Urinary bladder (tissue), 4 donors: ENCODE data around the gene FNDC3B. TPM values are rescaled to one million over a fixed set of nuclear protein-coding genes. Genes with fewer than 3 reads are reported as not detected.

Source experiments
- DNase-seq: peaks from one replicate; pipeline ENCODE4 v3.0.0-alpha.2; 2015; ENCODE audit errors: extremely low spot score
- H3K27ac ChIP-seq: one replicate; pipeline ENCODE4 v1.5.1; 2013; ENCODE audit warnings: low read depth, mild to moderate bottlenecking, moderate library complexity
- H3K36me3 ChIP-seq: one replicate; pipeline ENCODE4 v1.6.1; 2013; ENCODE audit warnings: mild to moderate bottlenecking, moderate library complexity; ENCODE audit not compliant: insufficient read depth
- H3K4me1 ChIP-seq: one replicate; pipeline ENCODE4 v1.6.1; 2013; ENCODE audit warnings: mild to moderate bottlenecking, moderate library complexity; ENCODE audit not compliant: insufficient read depth
- H3K4me3 ChIP-seq: one replicate; pipeline ENCODE4 v1.5.1; 2013; ENCODE audit warnings: low read depth, low read length
- WGBS: extraction: QIAGEN DNeasy Blood & Tissue Kit; methylation state at CpG from one replicate; pipeline ENCODE4 v1.1.7; 2013; 5-methylcytosine and 5-hydroxymethylcytosine counted together
- polyA plus RNA-seq: library from polyadenylated mRNA; stranded (reverse); fragments of 200-250 nt; gene quantifications from one replicate; pipeline ENCODE4 v1.2.3, GENCODE V29; 2013
- total RNA-seq: library from RNA; depleted of rRNA; stranded (reverse); fragments of >200 nt; gene quantifications from one replicate; pipeline ENCODE4 v1.2.3, GENCODE V29; 2014
- donor health status: healthy with polysubstance abuse.
- donor health status: healthy.

Gene FNDC3B
- total and polyA plus RNA-seq, 2 donors = 22.0 to 228 TPM

DNA sequence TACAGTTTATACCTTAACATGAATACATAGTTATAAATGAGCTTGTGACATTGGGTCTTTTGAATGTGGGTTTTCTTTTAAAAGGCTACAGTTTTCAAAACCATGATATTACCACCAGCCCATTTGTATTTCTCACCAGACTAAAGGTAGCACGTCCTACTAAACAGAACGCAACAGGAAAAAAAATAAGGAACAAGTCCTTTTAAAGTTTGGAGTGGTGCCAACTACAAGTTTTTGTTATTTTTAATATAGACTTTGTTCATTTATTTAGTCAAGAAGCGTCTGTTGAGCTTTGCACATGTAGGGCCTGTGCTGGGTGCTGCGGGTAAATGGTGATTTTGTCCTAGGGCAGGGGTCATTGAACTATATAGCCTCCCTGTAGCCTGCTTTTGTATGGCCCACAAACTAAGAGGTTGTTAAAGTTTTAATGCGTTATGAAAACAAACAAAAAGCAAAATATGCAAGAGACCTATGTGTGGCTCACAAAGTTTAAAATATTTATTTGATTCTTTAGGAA, 244.5 kb downstream of the FNDC3B start:
- WGBS = 67% methylated on average over 5 of the region's 5 CpGs
- no peaks in the 10 kb centered on the region for H3K36me3 ChIP-seq
- H3K4me3 ChIP-seq = no peak overlapping the region
- H3K4me1 ChIP-seq = no peaks in the 10 kb centered on the region
- DNase-seq = no peak
- no peak overlapping the region for H3K27ac ChIP-seq

- WGBS = 93% methylated on average over 4 of the region's 4 CpGs
- H3K4me3 ChIP-seq = no peak overlapping the region
- H3K36me3 ChIP-seq = no peaks in the 10 kb centered on the region
- no peak overlapping the region for H3K27ac ChIP-seq
- no peak for DNase-seq
- no peaks in the 10 kb centered on the region for H3K4me1 ChIP-seq
Measured at GRCh38 chr3:172285844-172286243, 246.5 kb downstream of the FNDC3B start.

GRCh38 chr3:172286548-172287148, 247.3 kb downstream of the FNDC3B start:
- WGBS = 65% methylated on average over 3 of the region's 3 CpGs
- Histone ChIP-seq H3K36me3 (no peaks in the 10 kb centered on the region), H3K27ac (no peak overlapping the region), H3K4me3 (no peak overlapping the region), H3K4me1 (no peaks in the 10 kb centered on the region)
- no peak for DNase-seq

GRCh38 chr3:172287937-172288477, 248.6 kb downstream of the FNDC3B start:
- WGBS = 69% methylated on average over 4 of the region's 4 CpGs
- no peak overlapping the region for H3K27ac ChIP-seq

GRCh38 chr3:172288651-172289050, 249.3 kb downstream of the FNDC3B start:
- no peaks in the 10 kb centered on the region for H3K36me3 ChIP-seq
- 90% methylated on average over 4 of the region's 4 CpGs for WGBS
- DNase-seq = no peak
- H3K27ac ChIP-seq = no peak overlapping the region
- H3K4me1 ChIP-seq = no peaks in the 10 kb centered on the region
- H3K4me3 ChIP-seq = no peak overlapping the region

More at GRCh38 chr3:172287937-172288477, 248.6 kb downstream of the FNDC3B start:
- no peak overlapping the region for H3K4me3 ChIP-seq
- DNase-seq = no peak
- H3K4me1 ChIP-seq = no peaks in the 10 kb centered on the region
- H3K36me3 ChIP-seq = no peaks in the 10 kb centered on the region

DNA sequence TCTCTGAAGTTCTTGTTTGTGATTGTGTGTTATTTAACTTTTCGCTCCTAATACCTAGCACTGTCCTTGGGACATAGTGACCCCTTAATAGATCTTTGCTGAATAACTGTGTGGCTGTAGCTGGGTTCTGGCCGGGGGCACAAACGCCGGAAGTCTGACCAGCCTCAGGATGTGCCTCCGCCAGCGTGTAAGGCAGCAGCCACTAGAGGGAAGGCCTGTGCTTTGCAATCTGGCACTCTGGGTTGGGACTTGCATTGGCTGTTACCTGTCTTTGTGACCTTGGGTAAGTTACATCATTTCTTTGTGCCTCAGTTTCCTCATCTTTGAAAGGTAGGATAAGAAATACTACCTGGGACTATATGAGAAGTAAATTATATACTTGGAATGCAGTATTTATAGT, 250.2 kb downstream of the FNDC3B start:
- Histone ChIP-seq H3K4me1 (no peaks in the 10 kb centered on the region), H3K36me3 (no peaks in the 10 kb centered on the region), H3K27ac (no peak overlapping the region), H3K4me3 (no peak overlapping the region)
- WGBS = 77% methylated on average over 6 of the region's 6 CpGs
- no peak for DNase-seq

DNA sequence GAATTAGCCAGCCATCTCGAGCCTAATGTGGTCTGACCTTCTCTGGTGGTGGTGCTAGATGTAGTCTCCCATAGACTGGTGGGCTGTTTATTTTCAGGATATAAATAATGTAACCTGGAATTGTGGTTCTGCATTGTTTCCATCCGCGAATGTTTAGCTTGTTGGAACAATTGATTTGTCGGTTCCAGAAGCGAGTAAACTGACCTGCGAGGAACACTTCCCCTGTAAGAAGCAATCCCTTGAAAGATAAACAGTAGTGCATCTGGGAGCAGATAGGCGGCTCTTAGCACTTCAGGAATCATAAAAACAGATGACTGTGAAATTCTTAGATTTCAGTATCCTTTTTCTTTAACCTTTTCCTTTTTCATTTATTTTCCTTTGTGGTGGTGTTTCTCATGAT, 251.1 kb downstream of the FNDC3B start:
- no peaks in the 10 kb centered on the region for H3K36me3 ChIP-seq
- no peak overlapping the region for H3K4me3 ChIP-seq
- no peak overlapping the region for H3K27ac ChIP-seq
- 61% methylated on average over 7 of the region's 7 CpGs for WGBS
- DNase-seq = no peak
- no peaks in the 10 kb centered on the region for H3K4me1 ChIP-seq

DNA sequence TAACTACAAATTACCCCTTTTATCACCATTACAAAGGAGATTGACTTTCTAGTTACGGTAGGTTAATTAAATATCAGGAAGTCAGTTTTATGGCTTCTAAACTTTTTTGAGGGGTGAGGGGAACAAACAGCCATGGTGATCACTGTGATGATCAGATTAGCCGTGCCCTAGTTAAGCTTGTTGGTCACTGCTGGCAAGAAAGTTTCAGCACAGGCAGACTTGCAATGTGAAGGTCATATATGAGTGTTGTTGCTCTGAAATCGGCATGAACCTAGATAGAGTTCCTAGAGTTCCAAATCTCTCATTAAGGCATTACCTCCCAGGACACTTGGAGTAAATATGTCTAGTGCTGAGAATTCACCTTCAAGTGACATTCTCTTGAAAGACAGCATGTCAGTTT, 252.3 kb downstream of the FNDC3B start:
- no peak overlapping the region for H3K27ac ChIP-seq
- no peak overlapping the region for H3K4me3 ChIP-seq
- 82% methylated on average over 3 of the region's 3 CpGs for whole genome bisulfite sequencing
- H3K36me3 ChIP-seq = no peaks in the 10 kb centered on the region
- H3K4me1 ChIP-seq = no peaks in the 10 kb centered on the region
- DNase-seq = no peak

GRCh38 chr3:172292422-172292821, 253.0 kb downstream of the FNDC3B start:
- Histone ChIP-seq H3K4me3 (no peak overlapping the region), H3K36me3 (no peaks in the 10 kb centered on the region), H3K27ac (no peak overlapping the region), H3K4me1 (no peaks in the 10 kb centered on the region)
- DNase-seq = no peak
- WGBS = 69% methylated on average over 2 of the region's 2 CpGs

GRCh38 chr3:172293093-172293492, 253.7 kb downstream of the FNDC3B start:
- Histone ChIP-seq H3K36me3 (no peaks in the 10 kb centered on the region), H3K27ac (no peak overlapping the region), H3K4me3 (no peak overlapping the region), H3K4me1 (no peaks in the 10 kb centered on the region)
- WGBS = 88% methylated on average over 2 of the region's 2 CpGs
- no peak for DNase-seq

- no peaks in the 10 kb centered on the region for H3K4me1 ChIP-seq
- no peak overlapping the region for H3K4me3 ChIP-seq
- no peak for DNase-seq
- H3K27ac ChIP-seq = no peak overlapping the region
- H3K36me3 ChIP-seq = peaks cover 1% of the 10 kb centered on the region
- 88% methylated on average over 6 of the region's 6 CpGs for WGBS
Measured at GRCh38 chr3:172294223-172294806, 254.9 kb downstream of the FNDC3B start.

DNA sequence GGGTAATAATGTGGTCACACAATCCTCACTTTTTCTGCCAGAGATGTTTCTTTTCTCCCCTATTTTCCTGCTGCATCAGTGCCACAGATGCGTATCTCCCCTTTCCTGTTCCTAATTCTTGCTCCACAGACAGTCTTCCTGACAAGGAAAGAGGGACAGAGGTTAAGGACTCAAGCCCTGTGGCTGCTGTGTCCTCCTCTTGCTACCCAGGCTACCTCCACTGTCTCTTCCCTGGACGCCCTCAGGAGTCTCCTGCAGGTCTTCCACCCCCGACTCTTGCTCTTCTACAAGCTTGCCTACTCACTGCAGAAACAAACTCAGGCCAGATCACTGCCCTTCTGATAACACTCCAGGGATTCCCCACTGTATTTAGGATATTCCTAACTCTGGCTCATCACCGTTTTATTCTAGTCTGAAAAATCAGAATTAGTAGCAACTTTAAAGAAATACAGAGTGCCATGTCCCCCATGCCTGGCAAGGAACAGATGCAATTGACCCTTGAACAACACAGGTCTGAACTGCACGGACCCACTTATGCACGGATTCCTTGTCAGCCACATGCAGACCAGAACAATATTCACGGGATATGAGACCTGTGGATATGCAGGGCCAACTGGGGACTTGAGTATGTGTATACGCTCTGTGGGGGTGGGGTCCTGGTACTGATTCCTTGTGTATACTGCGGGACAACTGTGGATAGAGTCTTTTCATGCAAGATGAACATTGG, 257.0 kb downstream of the FNDC3B start:
- H3K36me3 ChIP-seq = peaks cover 1% of the 10 kb centered on the region
- H3K27ac ChIP-seq = no peak overlapping the region
- 91% methylated on average over 9 of the region's 9 CpGs for WGBS

GRCh38 chr3:172296975-172297332, 257.6 kb downstream of the FNDC3B start:
- Histone ChIP-seq H3K27ac (no peak overlapping the region), H3K4me1 (no peaks in the 10 kb centered on the region), H3K36me3 (peaks cover 1% of the 10 kb centered on the region), H3K4me3 (no peak overlapping the region)
- WGBS = 96% methylated on average over 2 of the region's 2 CpGs
- DNase-seq = no peak

More for the DNA sequence above, 257.0 kb downstream of the FNDC3B start:
- DNase-seq = no peak
- H3K4me3 ChIP-seq = no peak overlapping the region
- H3K4me1 ChIP-seq = no peaks in the 10 kb centered on the region

DNA sequence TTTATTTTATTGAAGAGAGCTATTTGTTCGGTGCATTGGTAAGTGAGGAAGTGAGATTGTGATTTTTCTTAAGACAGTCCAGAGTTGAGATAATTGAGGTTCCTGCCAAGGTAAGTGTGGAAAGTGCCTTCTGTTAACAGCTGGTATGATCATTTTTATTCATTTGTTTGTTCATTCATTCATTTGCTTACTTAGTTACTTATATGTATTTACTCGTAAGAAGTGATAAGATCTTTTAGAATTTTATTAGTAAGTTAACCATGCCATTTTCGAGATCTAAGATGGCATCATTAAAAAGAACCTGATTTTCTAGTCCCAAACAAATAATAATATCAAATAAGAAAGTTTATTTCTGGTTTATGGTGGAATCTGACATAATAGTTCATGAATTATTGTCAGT, 258.9 kb downstream of the FNDC3B start:
- 78% methylated on average over 3 of the region's 3 CpGs for WGBS

More for the DNA sequence above, 258.9 kb downstream of the FNDC3B start:
- H3K4me3 ChIP-seq = no peak overlapping the region
- H3K36me3 ChIP-seq = peaks cover 2% of the 10 kb centered on the region
- DNase-seq = no peak
- H3K4me1 ChIP-seq = no peaks in the 10 kb centered on the region
- H3K27ac ChIP-seq = no peak overlapping the region
